Measurements from ENCODE around the gene SYNC. TPM values are rescaled to one million over a fixed set of nuclear protein-coding genes. Genes with fewer than 3 reads are reported as not detected.
A peak's percentile ranks its signal among the peaks of the same experiment; 100 is the strongest.

The SYNC gene
- total and polyA plus RNA-seq, 9 of the 15 experiments (the other 6 are each of a cell fraction or from before 2014, with no cell fraction given) = 0.49 to 1.1 (median 0.87) TPM

DNA sequence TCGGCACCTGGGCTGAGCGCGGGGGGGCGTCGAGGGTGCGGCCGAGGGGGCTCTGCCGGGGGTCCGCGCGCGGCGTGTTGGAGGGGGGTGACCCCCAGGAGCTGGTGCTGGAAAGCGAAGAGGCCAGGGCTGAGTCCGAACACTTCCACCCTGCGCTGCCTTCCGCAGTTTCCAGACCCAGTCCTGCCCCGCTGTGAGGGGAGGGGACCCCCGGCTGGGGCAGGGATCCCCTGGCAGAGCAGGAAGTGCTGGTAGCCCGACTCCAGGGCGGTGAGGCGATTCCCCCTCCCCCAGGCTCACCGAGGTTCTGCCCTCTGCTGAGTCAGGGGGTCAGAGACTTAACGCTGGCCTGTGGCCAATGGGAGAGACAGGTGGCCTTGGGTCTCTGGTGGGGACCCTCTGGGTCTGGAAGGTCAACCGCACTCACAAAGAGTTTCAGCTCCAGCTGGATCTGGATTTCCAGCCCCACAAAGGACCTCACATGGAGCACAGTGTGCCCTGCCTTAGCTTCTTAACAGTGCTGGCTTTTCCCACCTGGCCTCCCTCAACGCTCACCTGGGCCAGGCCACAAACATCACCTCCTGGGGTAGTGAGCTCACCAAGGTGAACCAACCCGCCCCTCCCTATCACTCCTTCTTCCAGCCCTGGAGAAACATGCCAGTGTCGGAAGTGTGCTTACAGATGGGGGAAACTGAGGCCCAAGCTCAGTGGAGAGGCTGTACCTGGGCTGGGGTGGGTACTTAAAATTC is 39.8 kb upstream of the SYNC start (continued):
- TF ChIP-seq, protein P1, sequence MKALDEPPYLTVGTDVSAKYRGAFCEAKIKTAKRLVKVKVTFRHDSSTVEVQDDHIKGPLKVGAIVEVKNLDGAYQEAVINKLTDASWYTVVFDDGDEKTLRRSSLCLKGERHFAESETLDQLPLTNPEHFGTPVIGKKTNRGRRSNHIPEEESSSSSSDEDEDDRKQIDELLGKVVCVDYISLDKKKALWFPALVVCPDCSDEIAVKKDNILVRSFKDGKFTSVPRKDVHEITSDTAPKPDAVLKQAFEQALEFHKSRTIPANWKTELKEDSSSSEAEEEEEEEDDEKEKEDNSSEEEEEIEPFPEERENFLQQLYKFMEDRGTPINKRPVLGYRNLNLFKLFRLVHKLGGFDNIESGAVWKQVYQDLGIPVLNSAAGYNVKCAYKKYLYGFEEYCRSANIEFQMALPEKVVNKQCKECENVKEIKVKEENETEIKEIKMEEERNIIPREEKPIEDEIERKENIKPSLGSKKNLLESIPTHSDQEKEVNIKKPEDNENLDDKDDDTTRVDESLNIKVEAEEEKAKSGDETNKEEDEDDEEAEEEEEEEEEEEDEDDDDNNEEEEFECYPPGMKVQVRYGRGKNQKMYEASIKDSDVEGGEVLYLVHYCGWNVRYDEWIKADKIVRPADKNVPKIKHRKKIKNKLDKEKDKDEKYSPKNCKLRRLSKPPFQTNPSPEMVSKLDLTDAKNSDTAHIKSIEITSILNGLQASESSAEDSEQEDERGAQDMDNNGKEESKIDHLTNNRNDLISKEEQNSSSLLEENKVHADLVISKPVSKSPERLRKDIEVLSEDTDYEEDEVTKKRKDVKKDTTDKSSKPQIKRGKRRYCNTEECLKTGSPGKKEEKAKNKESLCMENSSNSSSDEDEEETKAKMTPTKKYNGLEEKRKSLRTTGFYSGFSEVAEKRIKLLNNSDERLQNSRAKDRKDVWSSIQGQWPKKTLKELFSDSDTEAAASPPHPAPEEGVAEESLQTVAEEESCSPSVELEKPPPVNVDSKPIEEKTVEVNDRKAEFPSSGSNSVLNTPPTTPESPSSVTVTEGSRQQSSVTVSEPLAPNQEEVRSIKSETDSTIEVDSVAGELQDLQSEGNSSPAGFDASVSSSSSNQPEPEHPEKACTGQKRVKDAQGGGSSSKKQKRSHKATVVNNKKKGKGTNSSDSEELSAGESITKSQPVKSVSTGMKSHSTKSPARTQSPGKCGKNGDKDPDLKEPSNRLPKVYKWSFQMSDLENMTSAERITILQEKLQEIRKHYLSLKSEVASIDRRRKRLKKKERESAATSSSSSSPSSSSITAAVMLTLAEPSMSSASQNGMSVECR (CRISPR knock-in tag; IDR thresholded peaks at IDR 0.05) = 0 out of 2 replicates have a peak, but pooled peaks have one; percentile 28
- TF ChIP-seq CEBPB (tag; IDR thresholded peaks at IDR 0.05) (no peak), CHD1 (IDR thresholded peaks at IDR 0.05; ENCODE audit: low read length) (peak; percentile 48), ESRRB (CRISPR knock-in tag; IDR thresholded peaks at IDR 0.05; ENCODE audit: borderline replicate concordance) (no peak), CBFB (CRISPR knock-in tag; IDR thresholded peaks at IDR 0.05) (no peak), MYNN (IDR thresholded peaks at IDR 0.05) (0 out of 2 replicates have a peak, but pooled peaks have one; percentile 35), MYNN (CRISPR knock-in tag; IDR thresholded peaks at IDR 0.05) (no peak), HIVEP1 (CRISPR knock-in tag; IDR thresholded peaks at IDR 0.05) (no peak), ZNF695 (CRISPR knock-in tag; IDR thresholded peaks at IDR 0.05) (no peak), ZNF134 (CRISPR knock-in tag; conservative IDR thresholded peaks at IDR 0.05) (no peak), HNRNPL (IDR thresholded peaks at IDR 0.05; ENCODE audit: low read depth, low read length) (no peak), TFAP4 (CRISPR knock-in tag; IDR thresholded peaks at IDR 0.05; ENCODE audit: borderline replicate concordance) (peak; percentile 47; the same call in 1 of the 2 replicates), MEIS2 (IDR thresholded peaks at IDR 0.05; ENCODE audit: partially characterized antibody) (no peak), ZC3H4 (CRISPR knock-in tag; IDR thresholded peaks at IDR 0.05; ENCODE audit: borderline replicate concordance) (0 out of 2 replicates have a peak, but pooled peaks have one; percentile 41), SPI1 (IDR thresholded peaks at IDR 0.05; ENCODE audit: borderline replicate concordance, low read depth, low read length) (peak; percentile 20; the same call in 1 of the 2 replicates), YY1 (IDR thresholded peaks at IDR 0.05; ENCODE audit: borderline replicate concordance in 1 of 3, control insufficient read depth in 1 of 3, extremely low read depth in 1 of 3, insufficient read depth in 3 of 3, insufficient read length in 1 of 3, insufficient replicate concordance in 2 of 3, low read depth in 1 of 3, low read length in 2 of 3) (no peak), MYC (IDR thresholded peaks at IDR 0.05; ENCODE audit: low read depth, low read length) (no peak), MYC (CRISPR knock-in tag; IDR thresholded peaks at IDR 0.05; ENCODE audit: borderline replicate concordance, low read depth) (no peak), CREB1 (IDR thresholded peaks at IDR 0.05) (no peak), CREB1 (CRISPR knock-in tag; IDR thresholded peaks at IDR 0.05) (0 out of 2 replicates have a peak, but pooled peaks have one; percentile 4), EGR1 (conservative IDR thresholded peaks at IDR 0.05) (0 out of 2 replicates have a peak, but pooled peaks have one; percentile 7), ZNF766 (CRISPR knock-in tag; conservative IDR thresholded peaks at IDR 0.05) (0 out of 2 replicates have a peak, but pooled peaks have one; percentile 18), MTA3 (IDR thresholded peaks at IDR 0.05; ENCODE audit: borderline replicate concordance) (no peak), ZNF140 (CRISPR knock-in tag; IDR thresholded peaks at IDR 0.05) (no peak)

All from K562 (cell line).